NB4 (cell line): ENCODE data around the gene SH3BGRL3.

Source experiments
- CTCF ChIP-seq: IDR thresholded peaks from one replicate; pipeline ENCODE4 v1.5.1; 2012; ENCODE audit warnings: low read depth, low read length
- MAX ChIP-seq: IDR thresholded peaks from 2 replicates; pipeline ENCODE4 v1.6.1; 2011; ENCODE audit warnings: low read depth, low read length
- POLR2A ChIP-seq: IDR thresholded peaks from 2 replicates; pipeline ENCODE4 v1.6.1; 2011; ENCODE audit warnings: mild to moderate bottlenecking; ENCODE audit not compliant: insufficient read length; ENCODE audit errors: extremely low read depth

GRCh38 chr1:26293911-26294463 lies 14.1 kb downstream of the SH3BGRL3 start:
- TF ChIP-seq CTCF = no peak
- TF ChIP-seq POLR2A = no peak
- TF ChIP-seq MAX = no peak
